H9 (cell line): Measurements from ENCODE around the gene BOD1L1. TPM values are rescaled to one million over a fixed set of nuclear protein-coding genes. Genes with fewer than 3 reads are reported as not detected.

ENCODE experiments used
- DNase-seq: peaks from one replicate; pipeline ENCODE4 v3.0.0-alpha.2; 2017
- H2AFZ ChIP-seq: one replicate; pipeline ENCODE4 v1.6.1; 2013; ENCODE audit warnings: mild to moderate bottlenecking, low read length, control low read depth, moderate library complexity
- H2AK5ac ChIP-seq: 2 replicates; pipeline ENCODE4 v1.6.1; 2013; ENCODE audit warnings: low read length, control low read depth, mixed read lengths; ENCODE audit not compliant: insufficient read length
- H2BK120ac ChIP-seq: one replicate; pipeline ENCODE4 v1.6.1; 2013; ENCODE audit warnings: low read depth, mild to moderate bottlenecking, low read length, control low read depth, inconsistent platforms; ENCODE audit not compliant: poor library complexity, severe bottlenecking
- H2BK12ac ChIP-seq: 2 replicates; pipeline ENCODE4 v1.6.1; 2013; ENCODE audit warnings: low read length, control low read depth, mixed read lengths, low read depth; ENCODE audit not compliant: insufficient read length
- H2BK15ac ChIP-seq: 2 replicates; pipeline ENCODE4 v1.6.1; 2013; ENCODE audit warnings: low read depth, low read length, control low read depth
- H2BK20ac ChIP-seq: one replicate; pipeline ENCODE4 v1.6.1; 2013; ENCODE audit warnings: low read depth, mild to moderate bottlenecking, low read length, control low read depth, inconsistent platforms; ENCODE audit not compliant: poor library complexity, severe bottlenecking
- H2BK5ac ChIP-seq: 2 replicates; pipeline ENCODE4 v1.6.1; 2013; ENCODE audit warnings: low read length, control low read depth, mixed read lengths; ENCODE audit not compliant: insufficient read length
- H3K14ac ChIP-seq: 2 replicates; pipeline ENCODE4 v1.6.1; 2013; ENCODE audit warnings: low read length, control low read depth; ENCODE audit not compliant: insufficient read depth
- H3K18ac ChIP-seq: 2 replicates; pipeline ENCODE4 v1.6.1; 2013; ENCODE audit warnings: low read depth, mild to moderate bottlenecking, mixed read lengths, low read length, control low read depth; ENCODE audit not compliant: insufficient read length
- H3K23ac ChIP-seq: 2 replicates; pipeline ENCODE4 v1.6.1; 2013; ENCODE audit warnings: low read length, control low read depth, mixed read lengths, low read depth; ENCODE audit not compliant: insufficient read length
- H3K23me2 ChIP-seq: 2 replicates; pipeline ENCODE4 v1.6.1; 2013; ENCODE audit warnings: low read depth, mild to moderate bottlenecking, mixed read lengths, low read length, control low read depth; ENCODE audit not compliant: insufficient read length, poor library complexity, severe bottlenecking
- H3K27ac ChIP-seq: 2 replicates; pipeline ENCODE4 v1.5.1; 2013; ENCODE audit warnings: low read length, control low read depth, mixed read lengths, low read depth; ENCODE audit not compliant: insufficient read length
- H3K27me3 ChIP-seq: 2 replicates; pipeline ENCODE4 v1.6.1; 2013; ENCODE audit warnings: low read length, control low read depth, inconsistent platforms; ENCODE audit not compliant: insufficient read depth
- H3K4ac ChIP-seq: 2 replicates; pipeline ENCODE4 v1.6.1; 2013; ENCODE audit warnings: low read depth, mild to moderate bottlenecking, control low read depth, inconsistent platforms, low read length, moderate library complexity
- H3K4me1 ChIP-seq: 2 replicates; pipeline ENCODE4 v1.6.1; 2013; ENCODE audit warnings: low read length, control low read depth, inconsistent platforms; ENCODE audit not compliant: insufficient read depth
- H3K4me2 ChIP-seq: 2 replicates; pipeline ENCODE4 v1.6.1; 2013; ENCODE audit warnings: low read length, control low read depth, mixed read lengths; ENCODE audit not compliant: insufficient read length, insufficient read depth
- H3K56ac ChIP-seq: 2 replicates; pipeline ENCODE4 v1.6.1; 2013; ENCODE audit warnings: low read depth, mild to moderate bottlenecking, mixed read lengths, low read length, control low read depth; ENCODE audit not compliant: insufficient read length
- H3K79me1 ChIP-seq: 2 replicates; pipeline ENCODE4 v1.6.1; 2013; ENCODE audit warnings: low read depth, mild to moderate bottlenecking, moderate library complexity, low read length, control low read depth, inconsistent platforms; ENCODE audit not compliant: insufficient read depth, poor library complexity, severe bottlenecking
- H3K79me2 ChIP-seq: 2 replicates; pipeline ENCODE4 v1.6.1; 2013; ENCODE audit warnings: low read length, control low read depth, inconsistent platforms; ENCODE audit not compliant: insufficient read depth
- H3K9ac ChIP-seq: 2 replicates; pipeline ENCODE4 v1.6.1; 2013; ENCODE audit warnings: low read length, control low read depth, mixed read lengths; ENCODE audit not compliant: insufficient read length; ENCODE audit errors: extremely low read depth
- H3K9me3 ChIP-seq: one replicate; pipeline ENCODE4 v1.6.1; 2013; ENCODE audit warnings: low read depth, low read length, inconsistent platforms; ENCODE audit not compliant: control insufficient read depth
- H3T11ph ChIP-seq: one replicate; pipeline ENCODE4 v1.6.1; 2013; ENCODE audit warnings: mild to moderate bottlenecking, low read length, control low read depth, inconsistent platforms
- H4K20me1 ChIP-seq: one replicate; pipeline ENCODE4 v1.6.1; 2013; ENCODE audit not compliant: control insufficient read depth, insufficient read length, insufficient read depth
- H4K5ac ChIP-seq: 2 replicates; pipeline ENCODE4 v1.6.1; 2013; ENCODE audit warnings: low read depth, mild to moderate bottlenecking, mixed read lengths, low read length, control low read depth; ENCODE audit not compliant: insufficient read length
- H4K8ac ChIP-seq: replicated peaks from 2 replicates; pipeline ENCODE4 v1.6.1; 2013; ENCODE audit warnings: low read length, control low read depth, mixed read lengths, low read depth; ENCODE audit not compliant: insufficient read length
- H4K91ac ChIP-seq: 2 replicates; pipeline ENCODE4 v1.6.1; 2013; ENCODE audit warnings: low read depth, mild to moderate bottlenecking, moderate library complexity, mixed read lengths, low read length, control low read depth; ENCODE audit not compliant: insufficient read length
- H3K27ac Mint-ChIP-seq, 3 experiments: 2 replicates in 2 of 3; 3 replicates in 1 of 3; pipeline ENCODE4 v1.8.0; 2020 to 2021; ENCODE audit warnings: mixed read lengths in 3 of 3, mild to moderate bottlenecking in 1 of 3, moderate library complexity in 1 of 3
- H3K27me3 Mint-ChIP-seq: 2 replicates; pipeline ENCODE4 v1.8.0; 2021; ENCODE audit warnings: low read depth, mild to moderate bottlenecking, moderate library complexity, mixed read lengths
- H3K36me3 Mint-ChIP-seq, 3 experiments: 2 replicates in 2 of 3; 3 replicates in 1 of 3; pipeline ENCODE4 v1.8.0; 2020 to 2021; ENCODE audit warnings: low read depth in 3 of 3, mixed read lengths in 3 of 3; ENCODE audit not compliant: insufficient read depth in 1 of 3
- H3K4me1 Mint-ChIP-seq, 2 experiments: 2 replicates each; pipeline ENCODE4 v1.8.0; 2020; ENCODE audit warnings: mixed read lengths in 2 of 2
- H3K4me3 Mint-ChIP-seq, 2 experiments: 2 replicates in 1 of 2; 3 replicates in 1 of 2; pipeline ENCODE4 v1.8.0; 2020 to 2021; ENCODE audit warnings: mild to moderate bottlenecking in 2 of 2, mixed read lengths in 2 of 2, moderate library complexity in 1 of 2
- H3K9me3 Mint-ChIP-seq, 2 experiments: 2 replicates in 1 of 2; 3 replicates in 1 of 2; pipeline ENCODE4 v1.8.0; 2020; ENCODE audit warnings: mild to moderate bottlenecking in 2 of 2, mixed read lengths in 2 of 2, moderate library complexity in 1 of 2
- WGBS: extraction: QIAGEN DNeasy Blood & Tissue Kit; methylation state at CpG from one replicate; pipeline ENCODE4 v1.1.7; 2013; ENCODE audit warnings: missing lambda C conversion rate, low lambda C conversion rate, mixed read lengths; ENCODE audit not compliant: insufficient read length; ENCODE audit errors: extremely low coverage; 5-methylcytosine and 5-hydroxymethylcytosine counted together
- total RNA-seq: library from RNA; stranded (reverse); gene quantifications from 2 replicates; pipeline ENCODE4 v1.2.1, GENCODE V29; 2021
- TF ChIP-seq, protein P1 (sequence below): fragments of 200-600 bp; sonication (generic); conservative IDR thresholded peaks from 3 replicates; pipeline ENCODE4 v1.8.0; 2021; ENCODE audit warnings: antibody characterized with exemption, mild to moderate bottlenecking

BOD1L1 gene
- total RNA-seq, 1 experiment from 2014 or later, result 37.8 TPM

GRCh38 chr4:13618212-13618806 is 9.2 kb downstream of the BOD1L1 start:
- peaks cover 14% of the 10 kb centered on the region for H3K27me3 Mint-ChIP-seq
- no peak overlapping the region for H2AK5ac ChIP-seq
- WGBS, result no CpG with 5 or more reads among the region's 2 CpGs

More at GRCh38 chr4:13618212-13618806, 9.2 kb downstream of the BOD1L1 start:
- H3K9me3 Mint-ChIP-seq, result no peaks in the 10 kb centered on the region
- Histone ChIP-seq H2BK5ac (no peak overlapping the region), H4K5ac (no peak overlapping the region), H3K4ac (no peak overlapping the region), H3T11ph (no peak overlapping the region), H3K4me1 (no peaks in the 10 kb centered on the region), H3K9ac (no peak overlapping the region), H2BK15ac (no peak overlapping the region), H3K23me2 (no peaks in the 10 kb centered on the region), H3K23ac (no peak overlapping the region), H3K14ac (no peak overlapping the region), H3K4me2 (no peak overlapping the region), H2BK12ac (no peak overlapping the region), H4K8ac (no peak overlapping the region), H4K20me1 (no peaks in the 10 kb centered on the region), H3K56ac (no peak overlapping the region), H3K27me3 (no peaks in the 10 kb centered on the region), H2BK20ac (no peak overlapping the region), H3K27ac (no peak overlapping the region), H4K91ac (no peak overlapping the region), H3K18ac (no peak overlapping the region), H3K9me3 (no peaks in the 10 kb centered on the region), H3K79me1 (peaks cover 2% of the 10 kb centered on the region), H2AFZ (no peak overlapping the region), H2BK120ac (no peak overlapping the region), H3K79me2 (peaks cover 4% of the 10 kb centered on the region; the same call in 1 of the 2 replicates)
- H3K4me1 Mint-ChIP-seq, result peaks cover 7 to 16% of the 10 kb centered on the region in 2 experiments
- peaks cover 9 to 34% (median 28%) of the 10 kb centered on the region in 3 experiments; a peak in 6 of 7 replicates for H3K36me3 Mint-ChIP-seq
- H3K4me3 Mint-ChIP-seq, result no peak overlapping the region
- TF ChIP-seq, protein P1, sequence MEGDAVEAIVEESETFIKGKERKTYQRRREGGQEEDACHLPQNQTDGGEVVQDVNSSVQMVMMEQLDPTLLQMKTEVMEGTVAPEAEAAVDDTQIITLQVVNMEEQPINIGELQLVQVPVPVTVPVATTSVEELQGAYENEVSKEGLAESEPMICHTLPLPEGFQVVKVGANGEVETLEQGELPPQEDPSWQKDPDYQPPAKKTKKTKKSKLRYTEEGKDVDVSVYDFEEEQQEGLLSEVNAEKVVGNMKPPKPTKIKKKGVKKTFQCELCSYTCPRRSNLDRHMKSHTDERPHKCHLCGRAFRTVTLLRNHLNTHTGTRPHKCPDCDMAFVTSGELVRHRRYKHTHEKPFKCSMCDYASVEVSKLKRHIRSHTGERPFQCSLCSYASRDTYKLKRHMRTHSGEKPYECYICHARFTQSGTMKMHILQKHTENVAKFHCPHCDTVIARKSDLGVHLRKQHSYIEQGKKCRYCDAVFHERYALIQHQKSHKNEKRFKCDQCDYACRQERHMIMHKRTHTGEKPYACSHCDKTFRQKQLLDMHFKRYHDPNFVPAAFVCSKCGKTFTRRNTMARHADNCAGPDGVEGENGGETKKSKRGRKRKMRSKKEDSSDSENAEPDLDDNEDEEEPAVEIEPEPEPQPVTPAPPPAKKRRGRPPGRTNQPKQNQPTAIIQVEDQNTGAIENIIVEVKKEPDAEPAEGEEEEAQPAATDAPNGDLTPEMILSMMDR, result no peak
- 0 out of 7 replicates have a peak overlapping the region, but pooled peaks of 1 of the 3 experiments have one; percentile 20 for H3K27ac Mint-ChIP-seq
- DNase-seq, result no peak
